ENCODE measurements around the gene DNMT3B.

DNA sequence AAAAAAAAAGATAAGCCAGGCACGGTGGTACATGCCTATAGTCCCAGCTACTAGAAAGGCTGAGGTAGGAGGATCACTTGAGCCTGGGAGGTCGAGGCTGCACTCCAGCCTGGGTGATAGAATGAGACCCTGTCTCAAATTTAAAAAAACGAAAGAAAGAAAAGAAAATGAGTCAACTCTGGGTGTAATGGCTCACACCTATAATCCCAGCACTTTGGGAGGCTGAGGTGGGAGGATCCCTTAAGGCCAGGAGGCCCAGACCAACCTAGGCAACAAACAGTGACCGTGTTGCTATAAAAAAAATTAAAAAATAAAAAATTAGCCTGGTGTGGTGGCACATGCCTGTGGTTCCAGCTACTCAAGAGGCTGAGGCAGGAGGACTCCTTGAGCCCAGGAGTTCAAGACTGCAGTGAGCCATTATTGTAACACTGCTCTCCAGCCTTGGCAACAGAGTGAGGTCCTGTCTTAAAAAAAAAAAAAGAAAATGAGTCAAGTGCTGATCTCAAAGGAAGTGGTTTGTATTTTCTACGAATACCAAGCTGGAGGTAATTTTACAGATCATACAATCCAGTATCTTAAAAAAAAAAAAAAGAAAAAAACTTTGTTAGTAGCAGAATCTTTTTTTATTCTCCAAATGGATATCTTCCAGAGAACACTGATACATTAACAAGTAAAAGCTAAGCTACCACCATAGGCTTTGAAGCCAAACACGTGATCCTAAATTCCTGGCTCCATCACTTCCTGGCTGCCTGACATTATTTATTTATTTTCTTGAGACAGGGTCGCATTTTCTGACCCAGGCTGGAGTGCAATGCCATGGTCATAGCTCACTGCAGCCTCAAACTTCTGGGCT lies 24.6 kb upstream of the DNMT3B start:
- TF ChIP-seq, protein P1, sequence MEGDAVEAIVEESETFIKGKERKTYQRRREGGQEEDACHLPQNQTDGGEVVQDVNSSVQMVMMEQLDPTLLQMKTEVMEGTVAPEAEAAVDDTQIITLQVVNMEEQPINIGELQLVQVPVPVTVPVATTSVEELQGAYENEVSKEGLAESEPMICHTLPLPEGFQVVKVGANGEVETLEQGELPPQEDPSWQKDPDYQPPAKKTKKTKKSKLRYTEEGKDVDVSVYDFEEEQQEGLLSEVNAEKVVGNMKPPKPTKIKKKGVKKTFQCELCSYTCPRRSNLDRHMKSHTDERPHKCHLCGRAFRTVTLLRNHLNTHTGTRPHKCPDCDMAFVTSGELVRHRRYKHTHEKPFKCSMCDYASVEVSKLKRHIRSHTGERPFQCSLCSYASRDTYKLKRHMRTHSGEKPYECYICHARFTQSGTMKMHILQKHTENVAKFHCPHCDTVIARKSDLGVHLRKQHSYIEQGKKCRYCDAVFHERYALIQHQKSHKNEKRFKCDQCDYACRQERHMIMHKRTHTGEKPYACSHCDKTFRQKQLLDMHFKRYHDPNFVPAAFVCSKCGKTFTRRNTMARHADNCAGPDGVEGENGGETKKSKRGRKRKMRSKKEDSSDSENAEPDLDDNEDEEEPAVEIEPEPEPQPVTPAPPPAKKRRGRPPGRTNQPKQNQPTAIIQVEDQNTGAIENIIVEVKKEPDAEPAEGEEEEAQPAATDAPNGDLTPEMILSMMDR (IDR thresholded peaks at IDR 0.05): no peak
- no peak for TF ChIP-seq POLR2A (IDR thresholded peaks at IDR 0.05)
